Measurements from ENCODE around the gene LHPP. TPM values are rescaled to one million over a fixed set of nuclear protein-coding genes. Genes with fewer than 3 reads are reported as not detected.

The LHPP gene
- total and polyA plus RNA-seq, 10 of the 15 experiments (the other 5 are each of a cell fraction or from before 2014, with no cell fraction given): 0.79 to 9.8 (median 6.7) TPM

- intact Hi-C loops (cut with micrococcal nuclease; ENCODE audit: unreplicated experiment): no loop called here
- no peak overlapping the region for H3K4me3 ChIP-seq
- BruUV-seq (replicated peaks): no TSS peak
- in situ Hi-C loops (cut with MboI): no loop called here
- ChIA-PET RAD21 (ENCODE audit: unreplicated experiment) (interaction anchor here (0.9 to 6.0 kb wide), 4 partner anchors 38 to 91 kb away, joined by 6 to 61 read pairs (median 14); no protein-coding TSS in a partner anchor), CTCF (interaction anchor here (2.3 to 7.3 kb wide), 2 partner anchors 68 to 90 kb away, joined by 13 to 73 read pairs; no protein-coding TSS in a partner anchor), POLR2A (interaction anchor here (0.6 to 0.9 kb wide), 2 partner anchors 38 to 72 kb away, joined by 3 to 4 read pairs; no protein-coding TSS in a partner anchor), SMC1A (ENCODE audit: uncharacterized antibody, unreplicated experiment) (interaction anchor here (0.6 to 8.4 kb wide), 6 partner anchors 32 to 90 kb away, joined by 3 to 81 read pairs (median 4); no protein-coding TSS in a partner anchor)
- no peaks in the 10 kb centered on the region for H3K9me3 ChIP-seq (replicated peaks; ENCODE audit: control insufficient read depth, insufficient read depth, low read length)
- DNase-seq (ENCODE audit: low read depth, low spot score): peak; percentile 36
- H3K36me3 ChIP-seq (ENCODE audit: control insufficient read depth in 2 of 2, insufficient read depth in 2 of 2, low read length in 1 of 2): peaks cover 5 to 6% of the 10 kb centered on the region in 2 experiments; a peak in 3 of 4 replicates
- WGBS (ENCODE audit: insufficient coverage, insufficient replicate concordance, low lambda C conversion rate, missing lambda C conversion rate): 2% methylated on average over 13 of the region's 13 CpGs
- peak; percentile 52 for FAIRE-seq
- H4K20me1 ChIP-seq (ENCODE audit: control insufficient read depth, insufficient read depth): no peaks in the 10 kb centered on the region; the same call in none of the 2 replicates
- peaks cover 16% of the 10 kb centered on the region for H3K79me2 ChIP-seq (ENCODE audit: control insufficient read depth, insufficient read depth, low read length)
- no peak overlapping the region for H2AFZ ChIP-seq (ENCODE audit: control insufficient read depth, low read depth, low read length)
- H3K4me1 ChIP-seq (ENCODE audit: control insufficient read depth, insufficient read depth, low read length): peaks cover 53% of the 10 kb centered on the region
- peak overlapping the region; percentile 38; the same call in 1 of the 2 replicates for H3K27ac ChIP-seq (ENCODE audit: control insufficient read depth, insufficient read depth)
- no peaks in the 10 kb centered on the region for H3K27me3 ChIP-seq (replicated peaks in 1 of 2; ENCODE audit: control insufficient read depth in 2 of 2, insufficient read depth in 2 of 2, low read length in 1 of 2)
- ATAC-seq: peak; percentile 71
- H3K9ac ChIP-seq (ENCODE audit: control insufficient read depth, insufficient read depth, low read length): 0 out of 2 replicates have a peak overlapping the region, but pooled peaks have one; percentile 4
- peak overlapping the region; percentile 53 for H3K4me2 ChIP-seq (ENCODE audit: control insufficient read depth, insufficient read depth)
- TF ChIP-seq PML (IDR thresholded peaks at IDR 0.05; ENCODE audit: low read length) (no peak), ZNF274 (IDR thresholded peaks at IDR 0.05; ENCODE audit: insufficient read depth, insufficient read length) (no peak), SMARCA5 (IDR thresholded peaks at IDR 0.05) (peak; percentile 35), BCL11A (IDR thresholded peaks at IDR 0.05; ENCODE audit: low read depth, low read length) (peak; percentile 47; the same call in 1 of the 2 replicates), JUNB (IDR thresholded peaks at IDR 0.05) (peak; percentile 58; the same call in 1 of the 2 replicates), FOXK2 (IDR thresholded peaks at IDR 0.05) (peak; percentile 47; the same call in 1 of the 2 replicates), CBX3 (IDR thresholded peaks at IDR 0.05; ENCODE audit: borderline replicate concordance, low read depth) (no peak), RB1 (IDR thresholded peaks at IDR 0.05; ENCODE audit: borderline replicate concordance) (no peak), MTA2 (IDR thresholded peaks at IDR 0.05; ENCODE audit: low read depth) (peak; percentile 70), RAD51 (IDR thresholded peaks at IDR 0.05) (no peak), RELA (IDR thresholded peaks at IDR 0.05; ENCODE audit: borderline replicate concordance, partially characterized antibody) (no peak), SKIL (IDR thresholded peaks at IDR 0.05; ENCODE audit: low read depth, poor library complexity, severe bottlenecking) (peak; percentile 83), JUND (IDR thresholded peaks at IDR 0.05; ENCODE audit: low read depth, low read length) (peak; percentile 76), SPI1 (IDR thresholded peaks at IDR 0.05; ENCODE audit: borderline replicate concordance, insufficient read depth, low read depth, low read length) (peak; percentile 32; the same call in 1 of the 2 replicates), CHD2 (IDR thresholded peaks at IDR 0.05; ENCODE audit: borderline replicate concordance, low read depth, low read length) (peak; percentile 37; the same call in 1 of the 2 replicates), NR2C1 (IDR thresholded peaks at IDR 0.05) (no peak), MXI1 (IDR thresholded peaks at IDR 0.05; ENCODE audit: low read depth, low read length) (no peak), DPF2 (IDR thresholded peaks at IDR 0.05) (peak; percentile 73), HDAC6 (IDR thresholded peaks at IDR 0.05; ENCODE audit: unreplicated experiment) (no peak), ZNF384 (IDR thresholded peaks at IDR 0.05; ENCODE audit: borderline replicate concordance, low read depth, low read length) (no peak), IKZF1 (conservative IDR thresholded peaks at IDR 0.05) (peak; percentile 41; the same call in 1 of the 2 replicates), ELK1 (IDR thresholded peaks at IDR 0.05; ENCODE audit: low read depth, low read length) (no peak), CREM (IDR thresholded peaks at IDR 0.05; ENCODE audit: low read depth) (peak; percentile 52; the same call in 1 of the 2 replicates), TAF1 (IDR thresholded peaks at IDR 0.05; ENCODE audit: borderline replicate concordance, low read depth, low read length) (no peak)
Observed at GRCh38 chr10:124650820-124651401, 189.3 kb downstream of the LHPP start.
